ENCODE results near the gene BAD. TPM values are rescaled to one million over a fixed set of nuclear protein-coding genes. Genes with fewer than 3 reads are reported as not detected.

The BAD gene
- total RNA-seq, 1 donor: 64.3 TPM

DNA sequence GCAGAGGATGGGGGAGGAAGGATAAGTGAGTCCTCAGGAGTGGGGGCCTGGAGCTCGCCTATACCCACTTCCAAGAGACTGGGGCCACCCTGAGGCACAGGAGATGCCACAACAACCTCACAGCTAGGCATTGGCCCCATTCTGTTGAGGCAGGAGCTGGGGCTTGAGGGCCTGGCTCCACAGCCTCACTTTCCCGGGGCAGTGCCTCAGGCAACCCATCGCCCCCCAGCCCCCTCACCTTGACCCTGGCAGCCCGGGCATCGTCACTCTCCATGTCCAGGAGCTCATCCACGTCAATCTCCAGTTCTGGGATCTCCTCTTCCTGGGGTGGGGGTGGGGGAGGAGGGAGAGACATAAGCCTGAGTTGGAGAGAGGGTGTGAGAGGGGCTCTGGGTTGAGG lies 39.5 kb downstream of the BAD start:
- H3K4me3 ChIP-seq (ENCODE audit: low read depth, low read length): peak overlapping the region; percentile 82
- DNase-seq (ENCODE audit: low read depth): no peak
- TF ChIP-seq, protein P1, sequence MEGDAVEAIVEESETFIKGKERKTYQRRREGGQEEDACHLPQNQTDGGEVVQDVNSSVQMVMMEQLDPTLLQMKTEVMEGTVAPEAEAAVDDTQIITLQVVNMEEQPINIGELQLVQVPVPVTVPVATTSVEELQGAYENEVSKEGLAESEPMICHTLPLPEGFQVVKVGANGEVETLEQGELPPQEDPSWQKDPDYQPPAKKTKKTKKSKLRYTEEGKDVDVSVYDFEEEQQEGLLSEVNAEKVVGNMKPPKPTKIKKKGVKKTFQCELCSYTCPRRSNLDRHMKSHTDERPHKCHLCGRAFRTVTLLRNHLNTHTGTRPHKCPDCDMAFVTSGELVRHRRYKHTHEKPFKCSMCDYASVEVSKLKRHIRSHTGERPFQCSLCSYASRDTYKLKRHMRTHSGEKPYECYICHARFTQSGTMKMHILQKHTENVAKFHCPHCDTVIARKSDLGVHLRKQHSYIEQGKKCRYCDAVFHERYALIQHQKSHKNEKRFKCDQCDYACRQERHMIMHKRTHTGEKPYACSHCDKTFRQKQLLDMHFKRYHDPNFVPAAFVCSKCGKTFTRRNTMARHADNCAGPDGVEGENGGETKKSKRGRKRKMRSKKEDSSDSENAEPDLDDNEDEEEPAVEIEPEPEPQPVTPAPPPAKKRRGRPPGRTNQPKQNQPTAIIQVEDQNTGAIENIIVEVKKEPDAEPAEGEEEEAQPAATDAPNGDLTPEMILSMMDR (IDR thresholded peaks at IDR 0.05; ENCODE audit: insufficient read depth, low read depth, low read length): no peak

- H3K4me3 ChIP-seq (ENCODE audit: low read depth, low read length): no peak overlapping the region
- TF ChIP-seq, protein P1 (IDR thresholded peaks at IDR 0.05; ENCODE audit: insufficient read depth, low read depth, low read length): no peak
- DNase-seq (ENCODE audit: low read depth): no peak
Observed at GRCh38 chr11:64244107-64244506, 40.4 kb downstream of the BAD start.

DNA sequence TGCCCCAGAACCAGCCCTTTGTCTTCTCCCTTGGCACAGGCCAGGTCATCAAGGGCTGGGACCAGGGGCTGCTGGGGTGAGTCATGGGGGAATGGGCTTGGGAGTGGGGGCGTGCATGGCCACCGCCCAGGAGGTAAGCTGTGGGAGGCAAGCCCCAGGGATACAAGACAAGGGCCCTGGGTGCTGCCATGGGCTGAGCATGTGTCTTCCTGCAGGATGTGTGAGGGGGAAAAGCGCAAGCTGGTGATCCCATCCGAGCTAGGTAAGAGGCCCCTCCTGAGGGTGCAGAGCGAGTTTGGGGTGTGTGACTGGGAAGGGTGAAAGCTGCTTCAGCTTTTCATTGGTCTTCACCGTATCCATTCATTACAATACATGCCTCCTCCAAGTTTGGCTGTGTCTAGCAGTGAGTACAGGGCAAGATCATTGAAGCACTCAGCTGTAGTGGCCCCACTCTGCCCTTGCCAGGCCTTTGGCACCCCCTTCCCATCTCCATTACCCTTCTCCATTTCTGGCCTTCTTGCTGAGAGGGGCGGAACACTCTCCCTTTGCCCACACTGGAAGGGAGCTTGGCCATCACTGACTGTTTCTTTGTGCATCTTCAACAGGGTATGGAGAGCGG lies 41.1 kb downstream of the BAD start:
- no peak for DNase-seq (ENCODE audit: low read depth)
- TF ChIP-seq, protein P1 (IDR thresholded peaks at IDR 0.05; ENCODE audit: insufficient read depth, low read depth, low read length): no peak
- H3K4me3 ChIP-seq (ENCODE audit: low read depth, low read length): no peak overlapping the region

- peak overlapping the region; percentile 90 for H3K4me3 ChIP-seq (ENCODE audit: low read depth, low read length)
- peak; percentile 27 for DNase-seq (ENCODE audit: low read depth)
- TF ChIP-seq, protein P1 (IDR thresholded peaks at IDR 0.05; ENCODE audit: insufficient read depth, low read depth, low read length): no peak
Observed at GRCh38 chr11:64241491-64242374, 42.7 kb downstream of the BAD start.

- peak overlapping the region; percentile 82 for H3K4me3 ChIP-seq (ENCODE audit: low read depth, low read length)
- TF ChIP-seq, protein P1 (IDR thresholded peaks at IDR 0.05; ENCODE audit: insufficient read depth, low read depth, low read length): no peak
- DNase-seq (ENCODE audit: low read depth): peak; percentile 100
Observed at GRCh38 chr11:64241241-64241490, 43.3 kb downstream of the BAD start.

- TF ChIP-seq, protein P1 (IDR thresholded peaks at IDR 0.05; ENCODE audit: insufficient read depth, low read depth, low read length): no peak
- H3K4me3 ChIP-seq (ENCODE audit: low read depth, low read length): peak within 1 kb of the TSS; percentile 90
- DNase-seq (ENCODE audit: low read depth): peak; percentile 98
Observed at GRCh38 chr11:64240435-64241240, 43.8 kb downstream of the BAD start, which contains the start of gene FKBP2. FKBP2 (plus strand) TSS chr11:64241095; CDS start chr11:64242388, 1,293 bp downstream.

All from fibroblast of villous mesenchyme (primary cell).